Stimulated activated CD4-positive, alpha-beta T cell treated with anti-CD3 and anti-CD28 coated beads, Interleukin-15, amount 100 ng/mL, for 48 hours (primary cell): ENCODE results near the gene AHCTF1.

Experiments used
- DNase-seq, 2 donors: peaks; one replicate each; pipeline ENCODE4 v3.0.0-alpha.2; 2020; ENCODE audit warnings: low read depth in 2 of 2

AHCTF1 gene

DNA sequence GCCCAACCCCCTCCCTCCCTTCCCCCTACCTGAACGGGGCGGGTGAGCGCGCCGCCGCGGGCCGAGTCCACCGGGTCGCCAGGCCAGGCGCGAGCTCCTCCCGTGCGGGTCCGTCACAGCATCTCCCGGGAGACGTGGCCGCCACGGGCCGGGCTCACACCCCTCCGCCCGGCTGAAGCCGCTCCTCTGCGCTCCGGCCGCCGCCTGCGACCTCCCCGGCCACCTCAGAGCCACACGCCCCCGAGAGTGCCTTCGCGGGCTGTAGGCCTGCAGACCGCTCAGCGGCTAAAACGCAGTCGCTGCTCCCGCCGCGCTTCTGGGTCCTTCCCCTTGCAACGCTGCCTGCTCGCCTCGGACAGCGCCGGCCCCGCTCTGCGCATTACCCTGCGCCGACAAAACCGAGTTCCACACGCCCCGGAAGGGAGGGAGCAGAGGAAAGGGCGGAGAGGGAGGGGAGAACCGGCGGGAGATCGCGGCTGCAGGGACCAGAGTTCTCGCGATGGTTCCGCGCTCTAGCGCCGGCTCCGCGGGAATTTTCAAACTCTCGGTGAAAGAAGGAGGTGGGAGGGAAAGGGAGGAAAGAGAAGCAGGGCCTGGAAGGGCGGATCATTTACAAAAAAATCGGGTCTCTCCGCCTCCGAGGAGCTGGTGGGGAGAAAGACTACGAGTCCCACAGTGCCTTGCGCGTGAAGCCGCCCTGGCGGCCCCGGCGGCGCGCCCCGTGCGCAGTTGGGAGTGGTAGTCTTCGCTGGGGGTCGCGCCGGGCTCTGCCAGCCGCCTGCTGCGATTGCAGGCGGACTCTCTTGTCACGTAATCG is at the start of gene AHCTF1:
Gene AHCTF1 (minus strand): TSS at position 400 of the 817 bp plus-strand sequence. CDS start 13,578 bp downstream, outside the sequence.
- DNase-seq, result peak; percentile 88 to 92

DNA sequence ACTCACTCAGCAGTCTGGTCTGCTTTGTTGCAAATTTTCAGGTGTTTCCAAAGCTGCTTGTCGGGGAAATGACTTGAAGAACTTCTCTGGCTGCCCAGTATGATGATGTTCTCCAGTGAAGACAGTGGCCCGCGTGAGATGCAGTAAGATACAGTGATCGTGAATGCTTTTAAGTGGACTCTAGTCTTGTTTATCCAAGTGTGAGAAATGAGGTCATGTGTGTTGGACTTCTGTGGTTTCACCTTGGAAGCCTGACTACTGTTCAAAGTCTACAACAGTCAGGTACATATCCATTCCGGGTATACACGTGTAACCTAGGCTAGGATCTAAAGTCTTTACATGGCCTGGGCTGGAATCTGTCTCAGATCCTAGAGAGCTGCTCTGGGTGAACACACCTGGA is 47.0 kb upstream of the AHCTF1 start:
- DNase-seq, result no peak

DNA sequence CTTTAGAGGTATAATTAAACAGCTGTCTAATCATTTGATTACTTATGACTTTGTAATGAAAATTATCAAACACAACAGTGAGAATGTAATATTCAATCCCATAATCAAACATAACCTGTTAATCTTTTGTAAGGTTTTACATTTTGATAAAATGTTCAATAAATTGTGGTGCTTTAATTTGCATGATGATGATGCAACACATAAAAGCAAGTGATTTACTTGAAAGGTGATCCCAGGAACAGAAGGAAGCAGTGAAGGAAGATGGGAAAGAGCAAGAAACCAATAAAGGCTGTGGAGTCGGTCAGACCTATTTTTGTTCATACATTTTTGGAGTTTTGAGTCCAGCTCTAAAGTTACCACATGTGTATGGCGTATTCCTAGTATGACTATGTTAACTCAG is 46.5 kb upstream of the AHCTF1 start:
- no peak for DNase-seq

- no peak for DNase-seq
These were observed 40.2 kb upstream of the AHCTF1 start for GRCh38 chr1:246971969-246972368.

GRCh38 chr1:246971090-246971721 is 39.5 kb upstream of the AHCTF1 start:
- peak; percentile 11 to 30 for DNase-seq

GRCh38 chr1:246969621-246970020 is 37.9 kb upstream of the AHCTF1 start:
- no peak for DNase-seq

DNA sequence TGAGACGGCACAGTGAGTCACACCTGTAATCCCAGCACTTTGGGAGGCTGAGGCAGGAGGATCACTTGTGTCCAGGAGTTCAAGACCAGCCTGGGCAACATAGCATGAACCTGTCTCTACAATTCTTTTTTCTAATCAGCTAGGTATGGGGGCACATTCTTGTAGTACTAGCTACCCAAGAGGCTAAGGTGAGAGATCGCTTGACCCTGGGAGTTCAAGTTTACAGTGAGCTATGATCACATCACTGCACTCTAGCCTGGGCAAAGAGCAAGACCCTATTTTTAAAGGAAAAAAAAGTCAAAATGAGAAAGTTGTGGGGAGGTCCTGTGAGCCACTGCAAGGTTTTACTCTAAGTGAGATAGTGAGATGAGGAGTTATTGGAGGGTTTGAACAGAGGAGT is 34.8 kb upstream of the AHCTF1 start:
- no peak for DNase-seq

GRCh38 chr1:246959944-246960693 is 28.4 kb upstream of the AHCTF1 start:
- no peak for DNase-seq

DNA sequence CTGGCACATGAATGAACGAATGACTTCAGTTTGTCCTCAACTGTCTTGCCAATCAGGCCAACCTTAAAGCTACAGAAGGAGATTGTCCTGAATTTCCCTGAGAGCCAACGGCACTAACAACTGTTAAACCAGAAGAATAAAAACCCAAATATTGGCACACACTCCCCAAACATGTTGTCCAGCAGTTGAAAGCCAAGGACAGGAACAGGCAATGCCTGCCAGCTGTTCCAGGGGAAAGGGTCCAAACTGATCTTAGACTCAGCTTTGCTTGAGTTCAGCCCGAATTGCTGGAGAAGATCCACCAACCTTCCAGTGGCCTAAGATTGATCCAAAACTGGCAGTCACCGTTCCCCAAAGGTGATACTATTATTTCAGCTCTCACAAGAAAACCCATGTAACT is 22.4 kb upstream of the AHCTF1 start:
- no peak for DNase-seq

GRCh38 chr1:246951413-246951812 is 19.7 kb upstream of the AHCTF1 start:
- no peak for DNase-seq

DNA sequence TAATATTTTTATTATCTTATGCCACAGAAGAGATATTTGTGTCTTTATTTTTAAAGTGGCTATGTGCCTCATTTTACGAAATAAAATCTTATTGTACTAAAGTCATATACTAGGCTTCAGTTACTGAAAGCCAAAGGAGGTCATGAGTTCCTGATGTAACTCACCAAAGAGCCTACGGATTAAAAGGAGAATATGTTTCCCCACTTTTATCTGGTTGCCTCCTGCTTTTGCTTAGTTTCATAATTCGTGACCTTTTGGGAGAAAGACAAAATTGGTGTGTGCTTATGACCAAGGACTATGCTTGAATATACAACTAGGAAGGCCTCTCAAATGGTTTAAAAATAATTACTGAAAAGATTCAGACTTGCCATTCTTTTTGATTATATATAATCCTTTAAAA is 18.2 kb upstream of the AHCTF1 start:
- DNase-seq, result no peak

DNA sequence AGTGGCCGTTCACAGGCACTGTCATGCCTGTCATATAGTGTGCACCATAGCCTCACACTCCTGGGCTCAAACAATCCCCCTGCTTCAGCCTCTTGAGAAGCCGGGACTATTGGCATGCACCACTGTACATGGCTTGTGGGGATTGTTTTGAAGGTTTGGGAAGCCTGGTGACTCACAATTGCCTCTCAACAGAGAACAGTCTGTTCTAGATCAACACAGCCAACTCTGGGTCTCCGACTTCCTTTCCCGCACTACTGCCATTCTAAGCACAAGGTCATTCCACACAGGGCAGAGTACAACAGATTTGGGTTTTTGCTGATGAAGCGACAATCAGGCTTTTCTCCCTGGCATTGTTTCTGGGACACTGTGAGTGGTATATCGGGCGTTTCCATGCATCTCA is 15.5 kb upstream of the AHCTF1 start:
- no peak for DNase-seq

DNA sequence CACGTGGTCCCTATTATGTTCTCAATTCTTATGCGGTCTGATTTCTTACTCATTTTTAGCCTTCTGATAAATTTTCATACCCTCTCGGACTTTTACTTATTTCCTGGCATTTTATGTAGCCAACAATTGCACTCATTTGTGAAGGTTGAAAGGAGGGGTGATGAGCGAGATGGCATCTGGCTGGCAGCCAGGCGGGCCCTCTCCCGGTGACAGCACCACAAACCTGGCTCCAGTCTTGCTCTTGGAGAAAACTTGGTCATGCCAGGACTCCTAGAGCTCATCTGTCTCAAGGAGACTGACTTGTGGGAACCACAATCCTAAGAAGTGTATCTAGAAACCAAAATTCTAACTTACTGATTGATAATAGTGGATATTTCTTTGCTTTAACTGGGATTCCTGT is 14.6 kb upstream of the AHCTF1 start:
- no peak for DNase-seq

- DNase-seq, result no peak
These were observed 3.0 kb upstream of the AHCTF1 start for GRCh38 chr1:246934765-246935164.

- DNase-seq, result no peak
These were observed 2.1 kb upstream of the AHCTF1 start for GRCh38 chr1:246933893-246934292.

DNA sequence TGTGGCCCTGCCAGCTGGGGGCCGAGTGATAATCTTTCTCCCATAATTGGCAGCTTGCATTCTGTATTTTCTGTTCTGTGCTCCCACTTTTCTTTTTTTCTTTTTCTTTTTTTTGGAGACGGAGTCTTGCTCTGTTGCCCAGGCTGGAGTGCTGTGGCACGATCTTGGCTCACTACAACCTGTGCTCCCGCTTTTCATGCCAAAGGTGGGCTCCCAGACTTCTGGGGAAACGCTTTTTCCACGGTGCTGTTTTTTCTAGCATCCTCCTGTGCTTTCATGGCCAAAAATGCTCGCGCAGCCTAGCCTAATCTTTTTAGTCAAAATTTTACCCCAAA is 585 bp upstream of the AHCTF1 start:
- no peak for DNase-seq

DNA sequence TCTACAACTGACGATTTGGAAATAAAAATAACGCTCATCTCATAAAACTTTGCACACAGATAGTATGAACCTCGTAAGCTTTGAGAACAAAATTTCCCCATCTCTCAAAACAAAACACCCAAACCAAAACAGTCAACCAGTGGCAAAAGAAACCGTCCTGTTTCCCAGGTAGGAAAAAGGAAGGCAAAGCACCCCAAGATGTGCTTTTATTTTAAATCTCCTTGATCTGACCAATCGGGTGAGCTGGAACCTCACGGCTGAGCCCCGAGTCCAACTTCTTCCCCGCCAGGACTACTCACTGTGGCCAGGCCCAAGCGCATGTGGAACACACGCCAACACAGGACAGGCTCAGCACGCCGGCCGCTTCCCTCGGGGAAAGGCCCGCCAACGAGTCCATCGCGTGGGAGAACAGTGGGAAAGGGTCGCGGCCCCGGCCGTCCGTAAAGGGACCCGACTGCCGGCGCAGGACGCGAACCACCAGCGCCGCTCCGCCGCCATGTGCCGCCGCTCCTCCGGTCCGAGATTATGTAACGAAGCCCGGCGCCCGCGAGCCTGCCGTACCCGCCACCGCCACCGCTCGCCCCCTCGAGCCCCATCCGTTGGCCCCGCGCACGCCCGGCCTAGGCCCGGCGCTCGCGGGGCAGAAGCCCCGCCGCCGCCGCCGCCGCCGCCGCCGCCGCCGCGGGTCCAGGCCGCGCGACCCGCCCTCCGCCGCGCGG is 759 bp downstream of the AHCTF1 start:
- DNase-seq, result peak; percentile 21 to 27

DNA sequence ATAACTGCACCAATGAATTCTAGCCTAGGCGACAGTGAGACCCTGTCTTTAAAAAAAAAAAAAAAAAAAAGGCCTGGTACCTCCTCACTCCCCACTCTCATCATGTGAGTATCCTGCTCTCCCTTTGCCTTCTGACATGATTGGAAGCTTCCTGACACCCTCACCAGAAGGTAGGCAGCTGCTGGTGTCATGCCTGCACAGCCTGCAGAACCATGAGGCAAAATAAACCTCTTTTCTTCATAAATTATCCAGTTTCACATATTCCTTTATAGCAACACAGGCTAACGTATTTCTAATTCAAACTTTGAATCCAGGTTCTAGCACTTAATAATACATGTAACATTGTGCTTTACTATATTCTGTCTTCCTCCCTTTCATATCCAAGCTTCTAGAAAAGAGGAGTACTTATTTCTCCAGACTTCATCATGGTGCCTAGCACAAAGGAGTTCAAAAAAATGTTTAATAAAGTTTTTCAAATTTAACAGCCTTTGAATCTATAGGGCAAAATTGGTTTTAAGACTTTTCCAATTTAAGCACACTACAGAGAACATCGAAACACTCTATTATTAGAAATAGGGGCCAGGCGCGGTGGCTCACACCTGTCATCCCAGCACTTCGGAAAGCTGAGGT is 5.6 kb downstream of the AHCTF1 start:
- no peak for DNase-seq

DNA sequence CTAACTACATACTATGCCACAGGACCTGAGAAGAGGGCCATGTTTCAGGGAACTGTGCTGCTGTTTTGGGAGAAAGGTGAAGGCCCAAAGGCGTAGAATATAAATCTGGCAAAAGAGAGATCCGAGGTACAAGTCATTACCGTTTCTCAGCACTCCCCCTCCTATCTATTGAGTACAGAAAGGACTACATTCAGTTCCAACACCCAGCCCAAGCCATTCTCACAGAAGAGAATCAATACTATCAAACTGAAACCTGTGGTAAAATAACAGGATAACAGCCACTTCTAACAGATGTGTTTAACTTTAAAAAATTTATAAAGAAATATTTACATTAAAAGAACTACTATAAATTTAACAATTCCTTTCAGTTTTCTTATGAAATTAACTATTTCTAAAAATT is 7.8 kb downstream of the AHCTF1 start:
- DNase-seq, result no peak

- no peak for DNase-seq
These were observed 8.3 kb downstream of the AHCTF1 start for GRCh38 chr1:246923482-246923881.

DNA sequence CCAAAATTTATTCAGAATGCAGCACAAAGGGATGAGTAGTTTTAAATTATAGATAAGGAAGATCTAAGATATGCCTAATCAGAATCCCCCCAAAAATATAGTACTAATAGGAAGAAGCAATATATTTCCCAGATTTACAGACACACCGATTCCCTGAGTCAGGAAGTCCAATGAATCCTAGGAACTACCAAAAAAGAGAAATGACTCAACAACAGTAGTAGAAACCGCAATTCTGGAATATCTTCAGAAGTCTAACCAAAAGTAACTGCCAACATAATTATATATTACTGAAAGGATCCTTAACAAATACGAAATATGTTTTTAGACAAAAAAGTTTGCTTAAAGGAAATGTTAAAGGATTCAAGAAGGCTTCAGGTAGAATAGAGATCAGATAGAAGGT is 10.3 kb downstream of the AHCTF1 start:
- no peak for DNase-seq

- no peak for DNase-seq
These were observed 11.8 kb downstream of the AHCTF1 start for GRCh38 chr1:246919902-246920301.
